NCI-H460 (cell line): Measurements from ENCODE around the gene PRKN. TPM values are rescaled to one million over a fixed set of nuclear protein-coding genes. Genes with fewer than 3 reads are reported as not detected.
"Not testable (repeated sequence)": the region's sequence is repeated elsewhere in the genome, so short reads cannot be mapped to it uniquely, and the experiment has no call there.

ENCODE experiments used
- DNase-seq: peaks from one replicate; pipeline ENCODE4 v3.0.0-alpha.2; 2016; ENCODE audit warnings: low read depth; ENCODE audit errors: extremely low read depth
- total RNA-seq: library from RNA; depleted of rRNA; stranded (reverse); fragments of >200 nt; shearing (Covaris generic); gene quantifications from 2 replicates; pipeline ENCODE4 v1.2.3, GENCODE V29; 2014

PRKN gene
- total RNA-seq, 1 experiment from 2014 or later: 20.4 TPM

DNA sequence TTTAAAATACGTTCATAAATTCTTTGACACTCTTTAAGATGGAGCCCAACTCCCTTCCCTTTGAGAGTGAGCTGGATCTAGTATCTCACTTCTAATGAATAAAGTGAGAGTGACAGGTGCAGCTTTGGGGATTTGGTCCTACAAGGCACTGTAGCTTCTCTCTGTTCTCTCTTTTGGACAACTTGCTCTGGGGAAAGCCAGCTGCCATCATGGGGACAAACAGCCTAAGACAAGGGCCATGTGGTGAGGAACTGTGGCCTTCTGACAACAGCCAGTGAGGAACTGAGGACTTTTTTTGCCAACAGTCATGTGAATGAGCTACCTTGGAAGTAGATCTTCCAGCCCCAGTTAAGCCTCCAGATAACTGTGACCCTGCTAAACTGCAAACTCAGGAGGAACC lies 1180.9 kb downstream of the PRKN start:
- no peak for DNase-seq

DNA sequence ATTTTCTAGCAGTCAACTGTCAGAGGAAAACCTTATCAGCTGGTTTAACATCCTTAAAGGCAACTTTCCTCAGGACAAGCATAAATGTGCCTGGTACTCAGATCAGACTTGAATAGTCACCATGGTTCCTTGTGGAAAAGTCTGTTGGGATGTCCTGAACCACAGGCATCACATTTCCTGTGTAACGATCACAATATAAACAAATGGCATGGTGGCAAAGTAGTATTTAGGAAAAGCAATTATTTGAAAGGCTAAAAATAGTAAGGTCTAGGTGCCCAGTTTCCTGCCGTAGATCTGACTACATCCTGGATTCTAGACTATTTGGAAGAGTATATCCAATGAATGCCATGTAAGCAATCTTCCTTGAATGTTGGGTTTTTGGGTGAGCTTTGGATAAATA lies 1181.8 kb downstream of the PRKN start:
- no peak for DNase-seq

DNA sequence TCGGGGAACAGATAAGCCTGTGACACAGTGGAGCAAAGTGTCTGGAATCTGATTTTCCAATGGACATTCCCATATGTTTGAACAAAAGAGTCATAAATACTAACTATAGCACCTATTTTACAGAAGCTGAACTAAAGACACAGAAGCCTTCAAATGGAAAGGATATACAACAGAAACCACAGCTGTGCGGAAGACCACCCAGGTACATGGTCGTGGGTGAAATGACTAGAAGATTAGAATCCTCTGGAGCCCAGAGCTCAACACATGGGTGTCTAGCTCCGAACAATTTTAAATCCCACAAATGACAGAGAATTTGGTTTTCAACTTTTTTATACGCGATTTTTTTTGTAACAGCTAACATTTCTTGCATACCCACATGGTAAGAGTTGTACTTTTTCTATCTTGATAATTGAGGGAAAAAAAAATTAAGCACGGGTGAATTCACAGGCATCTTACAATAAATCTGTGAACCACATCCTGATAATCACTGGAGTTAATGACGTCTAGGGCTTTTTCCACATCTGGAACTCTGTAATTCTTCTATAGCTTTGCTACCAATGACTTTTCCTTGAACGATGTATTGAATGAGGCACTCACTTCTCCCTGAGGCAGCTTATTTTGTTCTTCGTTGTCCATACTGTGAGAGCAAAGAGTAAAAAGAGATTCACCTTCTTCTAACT lies 1182.6 kb downstream of the PRKN start:
- DNase-seq: no peak

DNA sequence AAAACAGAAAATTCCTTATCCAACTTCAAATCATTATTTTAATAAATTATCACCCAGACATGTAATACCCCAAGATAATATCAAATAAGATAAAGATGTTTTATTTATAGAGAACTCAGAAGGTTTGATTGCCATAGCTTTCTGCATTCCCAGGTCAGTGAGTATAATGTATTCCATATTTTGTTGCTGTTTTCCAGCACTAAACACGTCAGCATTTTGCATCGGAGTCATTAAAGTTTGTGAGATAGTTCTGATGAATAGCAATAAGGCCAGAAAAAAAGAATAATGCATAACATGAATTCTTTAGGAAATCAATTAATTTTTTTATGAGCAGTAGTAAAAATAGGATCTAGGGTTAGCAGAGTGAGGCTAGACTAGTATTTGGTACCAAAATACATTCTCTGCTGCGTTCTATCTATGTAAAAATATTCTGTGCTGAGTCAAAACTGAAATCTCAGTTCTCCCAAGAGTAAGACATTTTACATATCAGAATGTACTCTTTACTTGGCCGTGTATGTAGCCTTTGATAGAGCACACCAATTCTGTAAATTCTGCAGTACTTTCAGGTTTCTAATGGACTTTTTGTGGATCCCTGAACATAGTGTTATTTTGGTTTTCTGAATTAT lies 1183.8 kb downstream of the PRKN start:
- DNase-seq: no peak

DNA sequence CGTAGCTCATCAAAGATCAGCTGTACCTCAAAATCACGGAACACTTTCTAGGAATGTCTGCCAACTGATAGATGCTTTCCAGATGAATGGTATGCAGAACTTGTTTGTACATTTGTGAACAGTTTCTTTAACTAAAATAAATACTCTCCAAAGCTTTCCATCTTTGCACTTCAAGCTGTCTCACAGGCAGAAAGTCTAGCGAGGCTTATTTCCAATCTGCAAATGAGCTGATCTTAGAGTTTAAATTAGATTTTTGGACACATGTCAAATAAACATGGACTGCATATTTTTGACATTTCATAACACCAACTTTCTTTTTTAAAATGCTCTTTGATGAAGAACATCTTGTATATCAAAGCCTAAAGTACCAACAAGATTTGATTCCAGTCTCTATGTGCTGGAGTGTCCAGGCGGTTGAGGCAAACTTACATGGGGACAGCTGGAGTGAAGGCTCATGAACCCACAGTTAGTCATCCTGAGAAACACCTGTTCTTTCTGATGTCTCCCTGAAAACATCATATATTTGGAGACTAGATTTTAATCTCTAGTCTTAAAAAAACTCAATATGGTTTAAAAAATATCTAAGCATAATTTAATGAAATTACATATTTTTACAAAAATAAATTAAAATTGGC lies 1185.1 kb downstream of the PRKN start:
- no peak for DNase-seq

DNA sequence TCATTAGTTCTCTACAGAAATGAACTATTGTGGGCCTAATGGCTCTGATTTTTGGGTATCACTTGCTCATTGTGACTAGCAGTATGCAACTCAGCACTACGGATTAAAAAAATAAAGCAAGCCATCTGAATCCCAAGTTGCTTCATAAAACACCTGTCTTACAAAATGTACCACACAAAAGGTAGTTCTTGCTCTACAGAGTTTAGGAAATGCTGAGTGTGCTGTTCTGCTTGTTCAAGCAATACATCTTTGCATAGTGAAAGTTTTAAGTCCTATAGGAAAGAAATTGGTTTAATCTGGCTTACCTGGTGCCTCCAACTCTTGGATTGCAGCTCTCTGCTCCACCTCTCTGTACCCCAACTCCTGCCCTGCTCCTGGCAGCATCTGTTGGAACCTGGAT lies 1187.0 kb downstream of the PRKN start:
- no peak for DNase-seq

DNA sequence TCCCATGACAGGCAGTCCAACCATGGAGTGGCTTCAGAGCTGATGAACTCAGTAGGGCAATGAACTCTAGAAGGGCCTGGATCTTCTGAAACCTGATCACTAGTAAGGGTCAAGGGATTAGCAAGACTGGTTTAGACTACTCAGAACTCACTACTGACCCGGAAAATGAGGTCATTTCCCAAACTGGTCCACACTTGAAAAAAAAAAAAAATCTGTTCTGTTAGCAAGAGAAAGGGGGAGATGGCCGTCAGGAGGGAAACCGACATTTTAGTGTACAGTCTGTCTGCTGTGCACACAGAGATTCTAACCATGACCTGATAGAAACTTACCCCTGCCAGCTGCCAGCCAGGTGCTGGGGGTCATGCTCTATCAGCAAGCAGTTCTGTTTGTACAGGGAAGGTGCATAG lies 1191.3 kb downstream of the PRKN start:
- DNase-seq: no peak

DNA sequence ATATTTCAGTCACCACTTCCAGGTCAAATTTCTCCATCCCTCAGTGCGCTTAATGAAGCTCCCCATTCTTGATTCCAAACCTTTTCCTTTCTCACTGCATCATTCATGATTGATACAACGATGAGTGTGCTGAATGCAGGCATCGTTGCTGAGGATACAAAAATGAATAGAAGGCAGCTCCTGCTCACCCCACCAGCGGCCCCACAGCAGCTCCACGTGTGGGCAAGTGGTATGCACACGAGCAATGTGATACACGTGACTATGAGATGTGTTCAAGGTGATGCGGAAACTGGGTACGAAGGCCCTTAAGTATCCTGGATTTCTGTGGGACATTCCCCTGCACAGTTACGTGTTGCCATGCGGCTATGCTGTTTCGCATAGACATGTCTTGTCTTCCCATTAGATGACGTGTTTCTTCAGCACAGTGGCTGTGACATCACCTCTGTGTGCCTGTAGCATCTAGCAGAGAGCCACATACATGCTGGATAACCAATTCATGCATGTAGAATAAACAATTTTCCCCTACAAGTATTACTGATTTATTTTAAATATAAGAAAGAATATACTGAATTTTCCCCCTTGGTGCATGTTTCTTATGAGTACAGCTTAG lies 1193.2 kb downstream of the PRKN start:
- DNase-seq: no peak

DNA sequence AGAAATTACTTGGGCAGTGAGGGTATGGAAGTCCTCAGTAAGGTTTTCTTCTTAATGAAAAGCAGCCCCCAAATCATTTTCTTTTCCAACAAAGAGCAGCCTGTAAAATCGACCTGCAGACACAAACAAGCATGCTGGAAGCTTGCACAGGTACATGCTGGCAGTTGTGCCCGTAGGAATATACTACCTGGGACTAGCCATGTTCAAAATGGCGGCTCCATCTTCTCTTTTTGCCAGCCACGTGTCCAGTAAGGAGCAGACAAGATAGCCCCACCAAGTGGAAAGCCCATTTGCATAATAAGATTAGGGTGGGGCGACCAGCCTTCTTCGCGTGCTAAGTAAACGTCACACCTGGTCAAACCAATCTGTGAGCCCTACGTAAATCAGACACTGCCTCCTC lies 1194.3 kb downstream of the PRKN start:
- DNase-seq: no peak

DNA sequence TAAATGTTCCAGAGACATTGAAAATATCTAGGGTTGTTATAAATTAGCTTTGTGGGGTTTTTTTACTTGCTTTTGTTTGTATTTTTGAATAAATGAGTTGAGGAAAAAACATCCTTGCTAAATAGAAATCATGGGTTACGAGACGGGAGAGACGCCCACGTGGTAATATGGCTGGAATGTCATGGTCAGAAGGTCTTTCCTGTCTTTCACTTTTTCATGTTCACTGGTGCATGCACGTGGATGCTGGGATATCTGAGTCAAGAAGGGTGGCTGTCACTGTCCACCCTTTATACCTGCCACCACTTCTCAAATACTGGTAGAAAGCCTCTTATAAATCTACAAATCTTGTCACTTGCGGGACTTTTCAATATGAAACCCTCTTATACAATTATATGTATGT lies 1195.0 kb downstream of the PRKN start:
- no peak for DNase-seq

DNA sequence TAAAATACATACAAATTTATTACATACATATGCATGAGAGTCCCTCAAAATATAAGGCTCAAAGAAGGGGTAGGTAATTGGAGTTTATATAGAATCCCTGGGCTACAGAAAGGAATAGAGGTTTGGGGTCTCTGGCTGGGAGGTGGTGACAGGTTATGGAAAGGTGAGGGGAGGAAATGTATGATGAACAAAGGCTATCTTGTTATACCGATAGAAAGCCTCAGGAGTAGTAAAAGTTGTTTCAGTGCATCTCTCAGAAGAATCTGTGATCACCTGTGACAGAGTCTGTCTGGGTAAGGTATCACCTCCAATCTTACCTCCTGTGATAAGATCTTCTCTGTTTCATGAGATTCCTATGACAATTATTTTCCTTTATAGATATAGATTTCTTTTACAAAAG lies 1200.8 kb downstream of the PRKN start:
- DNase-seq: no peak

DNA sequence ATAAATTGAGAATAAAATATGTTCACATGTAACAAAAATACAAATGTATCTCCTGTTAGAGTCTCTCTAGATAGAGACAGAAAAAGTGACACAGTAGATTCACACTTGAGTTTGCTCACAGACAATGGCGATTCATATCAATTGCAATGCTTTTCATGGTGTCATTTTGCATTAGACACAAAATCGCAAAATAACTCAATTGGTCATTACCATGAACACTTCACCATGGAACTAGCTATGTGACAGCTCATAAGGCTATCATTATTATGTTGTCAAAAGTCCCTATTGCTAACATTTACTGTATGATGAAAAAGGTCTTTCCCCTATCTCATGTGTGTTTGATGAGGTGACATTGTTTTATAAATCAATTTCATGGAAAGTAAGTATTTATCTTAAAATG lies 1204.2 kb downstream of the PRKN start:
- DNase-seq: no peak

DNA sequence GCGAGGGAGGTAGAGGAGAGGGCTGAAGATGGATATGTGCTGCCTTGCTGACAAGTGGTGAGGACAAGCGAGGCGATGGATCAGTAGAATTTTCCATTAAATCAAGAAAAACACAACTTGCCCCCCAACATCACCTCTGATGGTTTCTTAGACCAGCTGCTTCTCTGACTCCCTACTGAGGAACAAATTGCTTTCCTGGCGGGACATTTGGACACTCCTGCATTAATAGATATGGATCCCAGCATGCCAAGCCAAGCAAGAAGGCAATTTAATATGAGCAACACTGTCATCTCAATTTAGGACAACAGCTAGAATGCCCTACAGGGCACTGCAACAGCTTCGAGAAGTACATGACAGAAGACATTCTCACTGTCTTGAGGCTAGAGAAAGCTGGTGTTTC lies 1205.3 kb downstream of the PRKN start:
- no peak for DNase-seq

DNA sequence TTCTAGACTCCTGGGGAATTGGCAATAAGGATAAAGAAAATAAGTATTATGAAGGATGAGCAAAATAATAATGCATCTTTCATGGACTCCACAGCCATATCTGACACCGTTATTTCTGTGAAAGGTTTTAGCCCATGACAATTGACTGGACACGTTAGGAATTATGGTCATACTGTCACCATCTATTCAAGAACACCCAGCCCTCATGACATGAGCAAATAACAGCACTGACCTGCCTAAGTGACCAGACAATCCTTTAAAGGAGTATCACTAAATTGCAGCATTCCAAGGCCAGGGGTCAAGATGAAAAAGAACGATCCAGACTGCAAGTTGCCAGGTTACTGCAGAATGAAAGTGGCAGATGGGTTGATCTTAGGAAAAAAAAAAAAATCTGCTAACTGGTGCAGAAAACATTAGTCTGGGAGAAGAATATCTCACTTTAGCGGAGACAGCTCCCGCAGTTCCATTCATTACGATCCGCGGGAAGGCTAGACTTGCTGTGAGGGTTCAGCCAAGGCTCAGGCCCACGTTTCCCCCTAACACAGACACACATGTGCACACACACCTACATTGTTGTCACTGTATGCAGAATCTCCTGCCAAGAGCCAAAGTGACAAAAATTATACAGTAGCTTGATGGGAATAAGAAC lies 1216.0 kb downstream of the PRKN start:
- DNase-seq: no peak

DNA sequence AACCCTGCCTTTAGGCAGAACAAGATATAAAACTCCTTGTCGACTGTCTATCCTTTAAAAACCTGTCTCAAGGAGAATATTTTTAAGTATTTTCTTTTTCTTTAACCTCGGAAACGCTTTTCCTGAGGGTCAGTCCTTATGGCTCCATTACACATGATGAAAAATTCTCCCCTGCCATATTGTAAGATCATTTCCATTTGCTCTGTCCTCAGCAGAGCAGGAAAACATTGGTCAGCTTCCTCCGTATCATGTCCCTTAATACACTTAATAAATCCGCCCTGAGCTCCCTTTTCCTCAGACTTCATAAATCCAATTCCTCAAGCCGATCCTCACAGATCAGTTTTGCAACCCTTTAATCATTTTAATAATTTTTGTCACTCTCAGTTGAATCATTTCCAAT lies 1219.2 kb downstream of the PRKN start:
- DNase-seq: no peak

DNA sequence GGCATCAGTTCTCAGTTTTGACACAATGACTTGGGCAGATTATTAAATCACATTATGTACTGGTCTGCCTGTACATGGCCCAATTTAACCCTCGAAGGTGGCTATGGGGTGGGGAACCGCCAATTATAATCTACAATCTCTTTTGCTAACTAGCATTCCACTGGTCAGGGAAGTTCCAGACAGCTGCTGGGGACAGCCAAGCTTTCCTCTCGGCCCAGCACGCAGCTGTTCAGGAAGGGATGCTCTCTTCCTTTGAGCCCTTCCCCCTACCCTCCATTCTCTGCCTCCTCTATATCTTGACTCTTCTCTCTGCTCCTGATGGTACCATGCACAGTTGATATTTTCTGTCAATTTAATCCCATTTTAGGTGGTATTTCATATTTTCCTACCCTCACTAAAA lies 1220.2 kb downstream of the PRKN start:
- DNase-seq: no peak

DNA sequence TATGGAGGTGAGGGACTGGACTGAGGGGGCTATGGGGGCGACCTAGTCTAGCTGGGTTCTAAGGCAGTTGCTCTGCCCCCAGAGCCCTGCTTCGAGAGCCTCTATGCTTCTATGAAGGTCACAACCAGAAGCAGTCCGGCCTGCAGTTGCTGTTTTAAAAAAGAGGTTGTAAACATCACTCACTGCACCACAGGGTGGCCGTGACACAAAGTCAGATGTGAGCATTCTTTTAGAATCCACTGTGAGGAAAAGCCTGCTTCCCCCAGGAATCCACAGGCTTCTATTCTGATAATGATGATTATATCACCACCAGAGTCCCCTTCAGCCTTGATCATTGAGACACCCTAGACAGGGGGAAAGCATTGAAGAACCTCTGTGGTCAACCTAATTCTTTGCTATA lies 1224.0 kb downstream of the PRKN start:
- DNase-seq: no peak

DNA sequence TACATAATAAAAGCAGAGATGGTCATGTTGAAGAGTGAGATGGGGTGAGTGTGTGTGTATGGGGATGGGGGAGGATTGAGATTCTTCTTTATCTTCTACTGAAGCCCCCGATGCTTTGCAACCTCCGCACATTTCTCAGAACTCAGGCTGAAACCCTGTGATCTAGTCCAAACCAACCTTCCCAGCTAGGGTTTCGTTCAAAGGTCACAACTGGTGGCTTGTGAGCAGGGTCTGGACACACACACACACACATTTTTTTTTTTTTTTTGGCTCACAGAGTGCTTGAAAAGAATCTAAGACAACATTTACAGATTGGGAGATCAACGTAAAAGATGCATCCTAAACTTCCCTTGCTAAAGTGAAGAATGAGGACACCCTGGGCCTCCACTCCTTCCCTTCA lies 1228.7 kb downstream of the PRKN start:
- no peak for DNase-seq

DNA sequence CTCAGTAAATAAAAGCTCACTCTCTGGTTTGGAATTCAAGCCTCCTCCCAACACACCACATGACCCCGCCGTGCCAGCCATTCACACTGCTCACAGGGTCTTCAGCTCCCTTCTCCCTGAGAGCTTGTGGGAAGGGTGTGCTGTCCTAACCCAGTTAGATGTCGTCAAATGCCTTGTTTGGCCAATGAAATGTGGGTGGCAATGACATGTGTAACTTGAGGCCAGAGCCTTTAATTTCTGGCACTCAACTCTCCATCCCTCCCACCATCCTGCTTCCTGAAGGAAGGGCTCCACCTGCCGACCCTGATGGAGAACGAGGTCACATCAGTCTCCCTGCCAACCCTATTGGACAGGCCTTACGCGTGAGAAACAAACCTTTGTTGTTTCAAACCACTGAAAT lies 1229.2 kb downstream of the PRKN start:
- peak; percentile 8 for DNase-seq

DNA sequence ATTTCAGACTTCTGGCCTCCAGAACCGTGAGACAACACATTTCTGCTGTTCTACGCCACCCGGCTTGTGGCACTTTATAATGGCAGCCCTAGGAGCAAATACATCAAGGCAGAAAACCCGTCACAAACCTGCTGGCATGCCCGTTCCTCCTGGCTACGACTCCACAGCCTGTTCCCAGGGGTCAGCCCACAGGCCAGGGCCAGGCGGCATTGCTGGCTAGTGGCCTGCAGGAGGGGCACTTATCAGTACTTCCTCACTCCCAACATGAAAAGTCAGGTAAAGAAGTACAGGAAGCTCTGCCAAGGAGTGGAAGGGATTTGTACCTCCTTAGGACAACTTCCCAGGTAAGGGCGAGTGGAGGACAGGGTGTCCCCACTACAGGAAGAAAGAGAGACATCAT lies 1230.6 kb downstream of the PRKN start:
- no peak for DNase-seq

DNA sequence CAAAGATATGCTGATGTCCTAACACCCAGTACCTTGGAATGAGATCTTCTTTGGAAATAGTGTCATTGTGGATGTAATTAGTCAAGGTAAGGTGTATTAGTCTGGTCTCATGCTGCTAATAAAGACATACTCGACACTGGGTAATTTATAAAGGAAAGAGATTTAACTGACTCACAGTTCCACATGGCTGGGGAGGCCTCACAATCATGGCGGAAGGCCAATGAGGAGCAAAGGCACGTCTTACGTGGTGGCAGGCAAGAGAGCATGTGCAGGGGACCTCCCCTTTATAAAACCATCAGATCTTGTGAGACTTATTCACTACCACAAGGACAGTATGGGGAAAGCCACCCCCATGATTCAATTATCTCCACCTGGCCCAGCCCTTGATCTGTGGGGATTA lies 1231.3 kb downstream of the PRKN start:
- DNase-seq: not testable (repeated sequence)
